Right lobe of liver (tissue), 6 donors: ENCODE results near the gene HEY2. TPM values are rescaled to one million over a fixed set of nuclear protein-coding genes. Genes with fewer than 3 reads are reported as not detected.

Source experiments
- ATAC-seq, 4 donors: fragments of 200-7000 bp; cut with Tn5 transposase; one replicate each; pipeline ENCODE4 v1.9.1; 2020; ENCODE audit warnings: mild to moderate bottlenecking in 4 of 4, moderate library complexity in 4 of 4
- DNase-seq, 3 donors: peaks; one replicate each; pipeline ENCODE4 v3.0.0-alpha.2; 2020
- H3K27ac ChIP-seq, 3 donors: fragments of 200-600 bp; one replicate each; pipeline ENCODE4 v1.8.0; 2022
- H3K27me3 ChIP-seq, 2 donors: fragments of 200-600 bp; one replicate each; pipeline ENCODE4 v1.8.0; 2022
- H3K36me3 ChIP-seq, 4 donors: fragments of 200-600 bp; sonication (generic) in 1 of 4; one replicate each; pipeline versions ENCODE4 v1.5.1 to v1.8.0; 2017 to 2022; ENCODE audit warnings: control low read depth in 1 of 4
- H3K4me1 ChIP-seq, 4 donors: fragments of 200-600 bp; sonication (generic) in 1 of 4; one replicate each; pipeline versions ENCODE4 v1.5.1 to v1.8.0; 2017 to 2022; ENCODE audit warnings: control low read depth in 1 of 4
- H3K4me3 ChIP-seq, 3 donors: fragments of 200-600 bp; one replicate each; pipeline ENCODE4 v1.8.0; 2022
- H3K9me3 ChIP-seq, 4 donors: fragments of 200-600 bp; sonication (generic) in 1 of 4; one replicate each; pipeline versions ENCODE4 v1.5.1 to v1.8.0; 2017 to 2022; ENCODE audit warnings: control low read depth in 1 of 4
- CTCF ChIP-seq, 4 donors: fragments of 200-600 bp in 3 of 4; fragments of 450-650 bp in 1 of 4; IDR thresholded peaks; one replicate each; pipeline versions ENCODE4 v1.5.1 to v1.8.0; 2016 to 2022; ENCODE audit warnings: antibody characterized with exemption in 4 of 4, mild to moderate bottlenecking in 2 of 4
- POLR2A ChIP-seq: fragments of 450-650 bp; IDR thresholded peaks from one replicate; pipeline ENCODE4 v1.6.1; 2017; ENCODE audit warnings: antibody characterized with exemption, mild to moderate bottlenecking
- WGBS: methylation state at CpG from one replicate; pipeline ENCODE4 v1.1.6; 2018; ENCODE audit warnings: low coverage, low lambda C conversion rate; ENCODE audit not compliant: insufficient coverage; ENCODE audit errors: missing lambda C conversion rate; 5-methylcytosine and 5-hydroxymethylcytosine counted together
- intact Hi-C, 2 donors: fragments of 100-400 bp; cut with DNase I; formaldehyde crosslinking; loops; one replicate each; pipeline versions ENCODE4 v1.11.2 to v1.14.1; 2022
- total RNA-seq, 6 experiments: library from RNA; depleted of rRNA in 2 of 6; stranded (reverse); fragments of >200 nt in 2 of 6; fragmentation: NEBNext Ultra II Directional in 3 of 6; extraction: Animal tissue kit (Norgen Biotek cat#: 25700) in 3 of 6; gene quantifications; one replicate each; pipeline versions ENCODE4 v1.1.0 to v1.2.4, GENCODE V29; 2016 to 2023
- donor health status: DM: no; HTN: yes; CAD: no.
- donor health status: DM: no; HTN: no; CAD: no.
- donor health status: DM: no; HTN: no; CAD: no.
- donor health status: DM: no; HTN: yes; CAD: no.
- donor health status: DM: no; HTN: yes; CAD: no.

The HEY2 gene
- total RNA-seq, 6 experiments from 2014 or later, result 0.74 to 2.6 (median 1.6) TPM

GRCh38 chr6:125753218-125753936, 3.9 kb downstream of the HEY2 start:
- H3K27me3 ChIP-seq, result no peaks in the 10 kb centered on the region
- peak; percentile 41 to 62 (median 56) for TF ChIP-seq CTCF (IDR thresholded peaks at IDR 0.05)
- TF ChIP-seq POLR2A, result no peak
- peaks cover 0 to 32% (median 4%) of the 10 kb centered on the region in 4 donors for H3K4me1 ChIP-seq
- H3K4me3 ChIP-seq, result peak overlapping the region in 1 of 3 donors; percentile 23
- H3K36me3 ChIP-seq, result no peaks in the 10 kb centered on the region
- ATAC-seq (peak; percentile 9 to 59 (median 31)), DNase-seq (peak in 2 of 3 donors; percentile 52 to 76)
- intact Hi-C loops, result no loop called here
- H3K27ac ChIP-seq, result peak overlapping the region; percentile 16 to 71 (median 67)
- H3K9me3 ChIP-seq, result no peaks in the 10 kb centered on the region
- WGBS, result 24% methylated on average over 5 of the region's 5 CpGs

- Histone ChIP-seq H3K4me1 (peaks cover 0 to 32% (median 4%) of the 10 kb centered on the region in 4 donors), H3K4me3 (no peak overlapping the region), H3K36me3 (no peaks in the 10 kb centered on the region), H3K27me3 (no peaks in the 10 kb centered on the region), H3K27ac (peak overlapping the region in 2 of 3 donors; percentile 67 to 71), H3K9me3 (no peaks in the 10 kb centered on the region)
- intact Hi-C loops, result no loop called here
- no peak for ATAC-seq
- TF ChIP-seq POLR2A (no peak), CTCF (IDR thresholded peaks at IDR 0.05) (no peak)
- no peak for DNase-seq
Measured at GRCh38 chr6:125753937-125754259, 4.5 kb downstream of the HEY2 start.

DNA sequence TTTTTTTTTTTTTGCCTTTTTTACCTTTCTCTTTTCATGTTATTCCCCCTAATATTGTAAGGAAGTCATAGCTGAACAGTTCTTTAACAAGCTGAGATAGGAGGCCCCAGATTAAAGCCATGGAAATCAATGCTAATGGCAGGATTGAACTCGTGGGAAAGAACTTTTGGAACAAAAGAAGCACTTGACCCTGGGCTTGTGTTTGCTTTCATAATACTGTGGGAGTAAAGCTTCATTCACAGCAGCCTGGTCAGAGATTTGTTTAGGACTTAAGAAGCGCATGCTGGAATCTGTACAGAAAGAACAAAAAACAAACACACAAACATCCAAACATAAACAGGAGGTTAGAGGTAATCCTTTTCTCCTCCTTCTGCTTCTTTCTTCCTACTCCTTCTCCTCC, 5.1 kb downstream of the HEY2 start:
- Histone ChIP-seq H3K27me3 (no peaks in the 10 kb centered on the region), H3K9me3 (no peaks in the 10 kb centered on the region), H3K36me3 (peaks cover 0 to 6% (median 0%) of the 10 kb centered on the region in 4 donors), H3K4me1 (peaks cover 0 to 32% (median 4%) of the 10 kb centered on the region in 4 donors), H3K4me3 (no peak overlapping the region), H3K27ac (no peak overlapping the region)
- intact Hi-C loops, result no loop called here
- DNase-seq (no peak), ATAC-seq (no peak)
- TF ChIP-seq POLR2A, result no peak
- TF ChIP-seq CTCF (IDR thresholded peaks at IDR 0.05), result no peak
- 31% methylated on average over 2 of the region's 2 CpGs for WGBS

DNA sequence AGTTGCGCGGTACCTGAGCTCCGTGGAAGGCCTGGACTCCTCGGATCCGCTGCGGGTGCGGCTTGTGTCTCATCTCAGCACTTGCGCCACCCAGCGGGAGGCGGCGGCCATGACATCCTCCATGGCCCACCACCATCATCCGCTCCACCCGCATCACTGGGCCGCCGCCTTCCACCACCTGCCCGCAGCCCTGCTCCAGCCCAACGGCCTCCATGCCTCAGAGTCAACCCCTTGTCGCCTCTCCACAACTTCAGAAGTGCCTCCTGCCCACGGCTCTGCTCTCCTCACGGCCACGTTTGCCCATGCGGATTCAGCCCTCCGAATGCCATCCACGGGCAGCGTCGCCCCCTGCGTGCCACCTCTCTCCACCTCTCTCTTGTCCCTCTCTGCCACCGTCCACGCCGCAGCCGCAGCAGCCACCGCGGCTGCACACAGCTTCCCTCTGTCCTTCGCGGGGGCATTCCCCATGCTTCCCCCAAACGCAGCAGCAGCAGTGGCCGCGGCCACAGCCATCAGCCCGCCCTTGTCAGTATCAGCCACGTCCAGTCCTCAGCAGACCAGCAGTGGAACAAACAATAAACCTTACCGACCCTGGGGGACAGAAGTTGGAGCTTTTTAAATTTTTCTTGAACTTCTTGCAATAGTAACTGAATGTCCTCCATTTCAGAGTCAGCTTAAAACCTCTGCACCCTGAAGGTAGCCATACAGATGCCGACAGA, 9.9 kb downstream of the HEY2 start:
- intact Hi-C loops, result no loop called here
- TF ChIP-seq CTCF (IDR thresholded peaks at IDR 0.05), result peak in 1 of 4 donors; percentile 10
- no peak for TF ChIP-seq POLR2A
- DNase-seq (peak in 1 of 3 donors; percentile 55), ATAC-seq (peak in 1 of 4 donors; percentile 31)
- Histone ChIP-seq H3K36me3 (peaks cover 0 to 8% (median 0%) of the 10 kb centered on the region in 4 donors), H3K4me1 (peaks cover 0 to 4% (median 2%) of the 10 kb centered on the region in 4 donors), H3K27ac (no peak overlapping the region), H3K4me3 (no peak overlapping the region), H3K9me3 (no peaks in the 10 kb centered on the region), H3K27me3 (no peaks in the 10 kb centered on the region)
- WGBS, result 88% methylated on average over 25 of the region's 42 CpGs
